ENCODE measurements around the gene ERCC1.

GRCh38 chr19:45448425-45448756, 24.7 kb upstream of the ERCC1 start:
- TF ChIP-seq CHD2 (IDR thresholded peaks at IDR 0.05; ENCODE audit: low read length, partially characterized antibody) (no peak), CTCF (IDR thresholded peaks at IDR 0.05) (no peak), POLR2A (IDR thresholded peaks at IDR 0.05; ENCODE audit: low read length) (no peak), RAD21 (conservative IDR thresholded peaks at IDR 0.05 in 1 of 2, IDR thresholded peaks at IDR 0.05 in 1 of 2) (no peak), JUN (IDR thresholded peaks at IDR 0.05) (no peak), MAZ (IDR thresholded peaks at IDR 0.05; ENCODE audit: borderline replicate concordance, low read depth, low read length) (no peak), HDAC2 (IDR thresholded peaks at IDR 0.05) (no peak), PBX3 (IDR thresholded peaks at IDR 0.05) (no peak), RFX5 (IDR thresholded peaks at IDR 0.05) (no peak)

All from A549 (cell line).